SK-N-SH (cell line): Measurements from ENCODE around the gene COL4A2.

ENCODE experiments used
- CHD2 ChIP-seq: fragments of 150-350 bp; IDR thresholded peaks from 2 replicates; pipeline ENCODE4 v1.6.1; 2018; ENCODE audit warnings: low read length; ENCODE audit not compliant: partially characterized antibody
- EP300 ChIP-seq, 2 experiments: IDR thresholded peaks; 2 replicates each; pipeline versions ENCODE4 v1.4.0 to v1.6.1; 2012; ENCODE audit warnings: borderline replicate concordance in 1 of 2, low read depth in 1 of 2, low read length in 1 of 2
- FOSL2 ChIP-seq: IDR thresholded peaks from 2 replicates; pipeline ENCODE4 v1.4.0; 2012; ENCODE audit warnings: low read depth, mild to moderate bottlenecking, moderate library complexity, borderline replicate concordance
- FOXJ3 ChIP-seq: sonication (generic); formaldehyde crosslinking; IDR thresholded peaks from 2 replicates; pipeline ENCODE4 v1.5.1; 2020; ENCODE audit warnings: mild to moderate bottlenecking, missing genetic modification reagents
- MAX ChIP-seq: IDR thresholded peaks from 2 replicates; pipeline ENCODE4 v1.4.0; 2012; ENCODE audit warnings: low read depth
- PBX3 ChIP-seq: IDR thresholded peaks from 2 replicates; pipeline ENCODE4; 2012
- RAD21 ChIP-seq: IDR thresholded peaks from 2 replicates; pipeline ENCODE4 v1.6.1; 2012; ENCODE audit warnings: mild to moderate bottlenecking, low read length
- RCOR1 ChIP-seq: fragments of 150-350 bp; IDR thresholded peaks from 2 replicates; pipeline ENCODE4 v1.6.1; 2017; ENCODE audit warnings: antibody characterized with exemption, low read length
- REST ChIP-seq: IDR thresholded peaks from 2 replicates; pipeline ENCODE4 v1.6.1; 2012; ENCODE audit warnings: mild to moderate bottlenecking, low read depth, low read length, moderate library complexity
- RFX5 ChIP-seq: IDR thresholded peaks from 2 replicates; pipeline ENCODE4 v1.6.1; 2012; ENCODE audit warnings: mild to moderate bottlenecking, improper control_type of control experiment, low read length
- SMC3 ChIP-seq: IDR thresholded peaks from 2 replicates; pipeline ENCODE4 v1.6.1; 2012; ENCODE audit warnings: low read depth, low read length, improper control_type of control experiment
- TF ChIP-seq, protein P1 (sequence below): fragments of 200-600 bp; sonication (generic); IDR thresholded peaks from 2 replicates; pipeline ENCODE4 v1.6.1; 2017; ENCODE audit warnings: antibody characterized with exemption, mild to moderate bottlenecking, moderate library complexity

- TF ChIP-seq RAD21: no peak
- no peak for TF ChIP-seq CHD2
- TF ChIP-seq SMC3: no peak
- TF ChIP-seq, protein P1, sequence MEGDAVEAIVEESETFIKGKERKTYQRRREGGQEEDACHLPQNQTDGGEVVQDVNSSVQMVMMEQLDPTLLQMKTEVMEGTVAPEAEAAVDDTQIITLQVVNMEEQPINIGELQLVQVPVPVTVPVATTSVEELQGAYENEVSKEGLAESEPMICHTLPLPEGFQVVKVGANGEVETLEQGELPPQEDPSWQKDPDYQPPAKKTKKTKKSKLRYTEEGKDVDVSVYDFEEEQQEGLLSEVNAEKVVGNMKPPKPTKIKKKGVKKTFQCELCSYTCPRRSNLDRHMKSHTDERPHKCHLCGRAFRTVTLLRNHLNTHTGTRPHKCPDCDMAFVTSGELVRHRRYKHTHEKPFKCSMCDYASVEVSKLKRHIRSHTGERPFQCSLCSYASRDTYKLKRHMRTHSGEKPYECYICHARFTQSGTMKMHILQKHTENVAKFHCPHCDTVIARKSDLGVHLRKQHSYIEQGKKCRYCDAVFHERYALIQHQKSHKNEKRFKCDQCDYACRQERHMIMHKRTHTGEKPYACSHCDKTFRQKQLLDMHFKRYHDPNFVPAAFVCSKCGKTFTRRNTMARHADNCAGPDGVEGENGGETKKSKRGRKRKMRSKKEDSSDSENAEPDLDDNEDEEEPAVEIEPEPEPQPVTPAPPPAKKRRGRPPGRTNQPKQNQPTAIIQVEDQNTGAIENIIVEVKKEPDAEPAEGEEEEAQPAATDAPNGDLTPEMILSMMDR: no peak
- no peak for TF ChIP-seq PBX3
- no peak for TF ChIP-seq RFX5
- no peak for TF ChIP-seq MAX
- no peak for TF ChIP-seq FOSL2
- no peak for TF ChIP-seq FOXJ3 (CRISPR knock-in tag)
- no peak for TF ChIP-seq EP300 (IDR thresholded peaks at IDR 0.05; ENCODE audit: borderline replicate concordance in 1 of 2, low read depth in 1 of 2, low read length in 1 of 2)
- no peak for TF ChIP-seq REST
- no peak for TF ChIP-seq RCOR1
Measured at GRCh38 chr13:110294146-110294545, 12.9 kb upstream of the COL4A2 start.
